T-helper 1 cell (primary cell): ENCODE data around the gene MMP15.

Source experiments
- DNase-seq, 5 donors: peaks; one replicate each; pipeline ENCODE4 v3.0.0-alpha.2; 2012 to 2020

MMP15 gene

DNA sequence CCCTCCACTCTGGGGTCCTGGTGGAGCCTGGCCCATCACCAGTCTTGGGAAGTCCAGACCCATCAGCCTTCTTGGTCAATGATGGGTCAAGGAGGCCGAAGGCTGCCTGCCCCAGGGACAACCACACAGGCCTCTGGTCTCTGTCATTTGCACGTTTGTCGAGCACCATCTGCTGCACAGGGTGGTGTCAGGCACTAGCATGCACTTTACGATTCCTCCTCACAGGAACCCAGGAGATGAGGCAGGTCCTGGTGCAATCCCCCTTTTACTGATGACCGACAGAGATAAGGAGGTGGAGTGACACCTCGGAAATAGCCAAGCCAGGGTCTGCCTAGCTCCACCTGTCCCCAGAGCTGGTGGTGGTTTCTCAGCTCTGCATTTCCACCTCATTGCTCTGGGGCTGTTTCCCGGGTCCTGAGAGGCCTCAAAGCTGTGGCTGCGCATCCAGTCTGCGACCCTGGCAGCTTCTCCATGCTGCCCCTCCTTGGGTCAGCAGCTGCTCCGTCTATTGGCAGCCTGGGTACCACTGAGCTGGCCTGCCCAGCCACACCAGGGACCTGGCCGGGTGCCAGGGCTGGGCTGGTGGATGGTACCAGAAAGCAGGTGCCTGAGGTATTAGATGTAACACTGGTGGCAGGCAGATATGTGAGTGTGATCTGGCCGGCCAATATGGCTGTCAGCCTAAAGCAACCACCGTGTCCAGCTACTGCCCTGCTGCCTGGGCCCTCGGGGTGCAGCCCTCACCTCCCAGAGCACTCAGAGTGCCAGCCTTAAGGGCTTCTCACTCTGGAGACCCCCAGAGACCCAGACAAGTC lies 10.0 kb downstream of the MMP15 start:
- DNase-seq: no peak

DNA sequence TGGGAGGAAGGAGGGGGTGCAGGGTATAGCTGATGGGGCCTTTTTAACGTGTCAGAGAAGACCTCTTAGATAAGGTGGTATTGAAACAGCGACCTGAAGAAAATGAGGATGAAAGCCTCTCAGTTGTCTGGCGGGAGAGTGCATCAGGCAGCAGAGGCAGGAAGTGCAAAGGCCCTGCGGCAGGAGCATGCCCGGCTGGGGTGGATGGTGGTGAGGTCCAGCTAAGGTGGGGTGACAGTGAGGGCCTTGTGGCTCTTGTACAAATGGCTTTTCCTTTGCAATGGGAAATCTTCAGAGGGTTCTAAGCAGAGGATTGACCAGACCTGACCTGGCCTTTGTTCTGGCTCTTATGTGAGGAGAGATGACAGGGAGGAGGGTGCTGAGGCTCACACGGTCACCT lies 11.4 kb downstream of the MMP15 start:
- DNase-seq: no peak

DNA sequence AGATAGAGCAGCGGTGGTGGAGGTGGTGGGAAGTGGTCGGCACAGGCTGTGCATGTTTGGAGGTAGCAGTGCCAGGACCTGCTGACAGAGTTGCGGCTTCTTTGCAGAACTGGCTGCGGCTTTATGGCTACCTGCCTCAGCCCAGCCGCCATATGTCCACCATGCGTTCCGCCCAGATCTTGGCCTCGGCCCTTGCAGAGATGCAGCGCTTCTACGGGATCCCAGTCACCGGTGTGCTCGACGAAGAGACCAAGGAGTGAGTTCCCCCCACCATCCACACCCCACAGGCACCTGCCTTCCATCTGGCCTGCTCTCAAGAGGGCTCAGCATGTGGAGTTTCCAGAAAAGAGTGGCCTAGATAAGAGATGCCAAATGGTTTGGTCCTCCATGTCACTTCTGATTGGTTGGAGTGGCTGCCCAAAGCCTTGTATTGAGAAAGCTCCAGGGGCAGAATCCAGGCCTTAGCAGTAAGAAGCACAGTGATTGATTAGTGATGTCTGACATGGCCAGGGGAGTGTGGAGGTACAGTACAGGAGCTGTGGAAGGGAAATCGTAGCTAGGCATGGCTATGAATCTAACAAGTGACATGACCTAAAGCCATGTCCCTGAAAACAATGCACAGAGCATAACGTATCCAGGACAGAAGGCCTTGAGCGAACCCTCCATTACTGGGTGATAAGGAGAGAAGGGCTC lies 12.0 kb downstream of the MMP15 start:
- DNase-seq: no peak

DNA sequence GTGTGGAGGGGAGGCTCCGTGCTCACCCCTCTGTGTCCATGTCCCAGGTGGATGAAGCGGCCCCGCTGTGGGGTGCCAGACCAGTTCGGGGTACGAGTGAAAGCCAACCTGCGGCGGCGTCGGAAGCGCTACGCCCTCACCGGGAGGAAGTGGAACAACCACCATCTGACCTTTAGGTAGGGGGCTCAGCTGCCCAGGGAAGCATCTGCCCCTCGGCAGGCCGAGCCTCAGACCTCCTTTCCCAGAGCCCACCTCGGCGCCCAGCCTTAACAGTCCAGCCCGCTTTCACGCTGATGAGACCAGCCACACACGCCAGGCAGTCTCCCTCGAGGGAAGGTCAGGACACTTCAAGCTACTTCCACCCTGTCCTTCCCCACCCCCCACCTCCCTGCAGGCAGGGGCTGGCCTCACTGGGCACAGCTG lies 12.7 kb downstream of the MMP15 start:
- no peak for DNase-seq

DNA sequence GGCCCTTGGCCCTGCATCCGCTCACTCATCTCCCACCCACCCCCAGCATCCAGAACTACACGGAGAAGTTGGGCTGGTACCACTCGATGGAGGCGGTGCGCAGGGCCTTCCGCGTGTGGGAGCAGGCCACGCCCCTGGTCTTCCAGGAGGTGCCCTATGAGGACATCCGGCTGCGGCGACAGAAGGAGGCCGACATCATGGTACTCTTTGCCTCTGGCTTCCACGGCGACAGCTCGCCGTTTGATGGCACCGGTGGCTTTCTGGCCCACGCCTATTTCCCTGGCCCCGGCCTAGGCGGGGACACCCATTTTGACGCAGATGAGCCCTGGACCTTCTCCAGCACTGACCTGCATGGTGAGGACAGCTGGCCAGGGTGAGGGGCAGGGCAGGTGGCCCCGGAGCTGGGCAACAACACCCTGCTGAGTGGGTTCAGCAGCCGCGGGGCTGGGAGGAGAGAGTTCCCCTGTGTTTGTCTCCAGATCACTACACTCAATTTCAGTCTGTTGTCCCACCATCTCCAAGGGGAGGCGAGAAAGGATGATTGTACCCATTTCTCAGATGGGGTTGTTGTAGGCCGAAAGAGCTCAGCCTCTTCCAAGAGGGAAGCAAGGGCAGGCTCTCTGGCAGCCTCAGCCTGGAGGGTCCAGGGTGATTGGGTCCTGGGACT lies 14.4 kb downstream of the MMP15 start:
- DNase-seq: no peak

DNA sequence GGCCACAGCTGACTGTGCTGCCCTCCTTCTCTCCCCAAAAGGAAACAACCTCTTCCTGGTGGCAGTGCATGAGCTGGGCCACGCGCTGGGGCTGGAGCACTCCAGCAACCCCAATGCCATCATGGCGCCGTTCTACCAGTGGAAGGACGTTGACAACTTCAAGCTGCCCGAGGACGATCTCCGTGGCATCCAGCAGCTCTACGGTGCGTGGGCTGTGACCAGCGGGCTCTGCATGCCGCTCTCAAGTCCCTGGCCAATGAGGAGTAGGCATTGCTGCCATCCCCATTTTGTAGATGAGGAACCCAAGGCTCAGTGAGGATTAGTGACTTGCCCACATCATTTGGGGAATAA lies 14.9 kb downstream of the MMP15 start:
- no peak for DNase-seq

DNA sequence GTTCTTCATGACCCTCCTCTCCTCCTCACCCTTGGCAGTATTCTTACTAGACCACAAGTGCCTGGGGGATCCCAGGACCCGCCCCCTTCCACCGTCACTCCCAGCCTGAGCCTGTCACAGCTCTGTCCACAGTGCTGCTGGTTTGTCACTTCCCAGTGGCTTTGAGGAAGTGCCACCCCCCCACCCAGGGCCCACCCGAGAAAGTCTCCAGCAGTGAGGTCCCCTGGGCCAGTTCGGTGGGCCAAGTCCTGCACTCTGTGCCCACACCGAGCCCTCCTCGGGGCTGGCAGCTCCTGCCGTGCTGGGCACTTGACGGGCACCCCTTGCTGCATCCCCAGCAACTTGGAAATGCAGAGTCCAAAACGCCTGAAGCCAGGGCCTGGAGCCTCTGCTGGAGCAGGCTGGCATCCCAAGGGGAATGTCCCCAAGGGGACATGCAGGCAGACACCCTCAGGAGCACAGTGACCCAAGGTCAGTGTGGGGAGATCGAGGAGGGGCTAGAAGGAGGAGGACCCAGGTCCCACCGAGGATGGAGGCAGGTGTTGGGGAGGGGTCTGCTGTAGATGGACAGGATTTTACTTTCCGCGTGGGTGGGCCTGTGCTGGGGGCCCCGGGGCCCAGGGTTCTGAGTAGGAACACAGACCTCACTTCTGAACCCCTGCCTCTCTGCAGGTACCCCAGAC lies 15.5 kb downstream of the MMP15 start:
- no peak for DNase-seq

DNA sequence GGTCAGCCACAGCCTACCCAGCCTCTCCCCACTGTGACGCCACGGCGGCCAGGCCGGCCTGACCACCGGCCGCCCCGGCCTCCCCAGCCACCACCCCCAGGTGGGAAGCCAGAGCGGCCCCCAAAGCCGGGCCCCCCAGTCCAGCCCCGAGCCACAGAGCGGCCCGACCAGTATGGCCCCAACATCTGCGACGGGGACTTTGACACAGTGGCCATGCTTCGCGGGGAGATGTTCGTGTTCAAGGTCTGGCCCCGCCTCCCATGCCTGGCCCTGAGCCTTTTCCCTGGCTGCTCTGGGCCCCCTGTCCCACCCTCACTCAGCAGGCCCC lies 16.0 kb downstream of the MMP15 start:
- DNase-seq: no peak

DNA sequence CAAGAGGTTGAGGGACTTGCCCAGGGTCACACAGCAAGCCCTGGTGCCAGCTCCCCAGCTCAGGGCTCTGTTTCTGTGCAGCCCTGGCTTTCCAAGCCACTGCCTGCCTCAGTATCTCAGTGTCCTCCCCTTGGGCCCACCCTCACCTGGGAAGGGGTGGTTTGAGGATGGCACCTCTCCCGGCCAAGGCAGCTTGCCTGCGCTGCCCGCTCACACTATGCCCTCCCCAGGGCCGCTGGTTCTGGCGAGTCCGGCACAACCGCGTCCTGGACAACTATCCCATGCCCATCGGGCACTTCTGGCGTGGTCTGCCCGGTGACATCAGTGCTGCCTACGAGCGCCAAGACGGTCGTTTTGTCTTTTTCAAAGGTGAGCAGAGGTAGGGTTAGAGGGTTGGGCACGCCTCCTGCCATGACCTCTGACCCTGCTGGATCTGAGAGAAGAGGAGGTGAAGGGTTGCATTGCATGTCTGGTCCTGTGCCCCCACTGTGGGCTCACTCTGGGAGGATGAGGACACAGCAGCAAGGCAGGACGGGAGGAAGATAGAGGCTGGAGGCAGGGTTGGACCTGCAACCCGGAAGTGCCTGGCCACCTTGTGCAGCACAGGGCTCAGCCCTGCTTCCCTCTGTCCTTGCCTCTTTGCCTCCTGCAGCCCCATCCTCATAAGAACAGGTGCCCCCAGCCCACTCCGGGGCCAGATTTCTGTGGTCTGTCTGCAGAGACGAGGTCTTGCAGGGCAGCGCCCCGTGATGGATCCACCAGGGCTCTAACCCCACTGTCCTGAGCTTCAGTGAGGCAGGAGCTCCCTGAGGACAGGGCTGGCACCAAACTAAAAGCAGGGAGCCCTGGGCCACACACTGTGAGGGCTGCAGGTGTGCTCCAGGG lies 16.7 kb downstream of the MMP15 start:
- DNase-seq: no peak

DNA sequence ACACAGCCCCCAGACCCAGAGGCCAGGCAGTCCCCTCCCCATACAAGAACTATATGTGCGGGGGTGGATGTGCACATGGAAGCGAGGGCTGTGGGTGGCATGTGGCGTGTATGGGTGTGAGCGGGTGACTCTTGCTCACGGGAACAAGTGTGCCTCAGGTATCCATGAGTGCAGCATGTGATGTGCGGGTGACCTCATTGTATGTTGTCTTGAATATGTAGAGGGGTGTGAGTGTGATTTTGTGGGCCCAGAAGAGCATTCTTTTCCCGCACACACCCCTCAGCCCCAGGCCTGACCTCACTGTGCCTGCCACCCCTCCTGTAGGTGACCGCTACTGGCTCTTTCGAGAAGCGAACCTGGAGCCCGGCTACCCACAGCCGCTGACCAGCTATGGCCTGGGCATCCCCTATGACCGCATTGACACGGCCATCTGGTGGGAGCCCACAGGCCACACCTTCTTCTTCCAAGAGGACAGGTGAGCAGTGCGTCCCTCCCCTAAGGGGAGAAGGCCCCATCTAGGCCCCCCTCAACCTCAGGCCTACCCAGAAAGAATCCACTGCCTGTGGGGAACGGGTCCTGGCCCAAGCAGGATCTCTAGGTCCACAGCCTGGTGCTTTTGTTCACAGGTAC lies 17.4 kb downstream of the MMP15 start:
- no peak for DNase-seq

DNA sequence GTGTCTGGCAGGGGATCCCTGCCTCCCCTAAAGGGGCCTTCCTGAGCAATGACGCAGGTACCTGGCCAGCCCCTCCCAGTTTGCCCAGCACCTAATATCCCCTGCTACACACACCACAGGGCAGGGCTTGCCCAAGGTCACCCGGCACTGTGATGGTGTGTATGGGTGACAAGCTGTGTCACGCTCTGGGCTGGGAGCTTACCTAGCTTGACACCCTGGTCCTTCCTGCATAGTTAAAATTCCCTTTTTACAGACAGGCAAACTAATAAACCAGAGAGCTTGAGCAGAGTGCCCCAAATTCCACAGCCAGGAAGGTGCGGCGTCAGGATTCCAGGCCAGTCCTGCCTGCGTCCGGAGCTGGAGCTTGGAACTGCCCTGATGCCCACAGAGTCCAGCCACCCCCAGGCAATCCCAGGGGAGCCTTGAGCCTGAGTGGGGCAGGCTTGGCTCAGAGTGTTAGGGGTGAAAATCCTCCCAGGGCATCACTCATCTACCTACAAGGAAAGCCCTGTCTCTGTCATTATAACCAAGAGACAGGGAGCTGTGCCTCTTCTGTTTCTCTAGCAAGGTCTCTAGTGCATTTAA lies 18.1 kb downstream of the MMP15 start:
- DNase-seq: no peak

DNA sequence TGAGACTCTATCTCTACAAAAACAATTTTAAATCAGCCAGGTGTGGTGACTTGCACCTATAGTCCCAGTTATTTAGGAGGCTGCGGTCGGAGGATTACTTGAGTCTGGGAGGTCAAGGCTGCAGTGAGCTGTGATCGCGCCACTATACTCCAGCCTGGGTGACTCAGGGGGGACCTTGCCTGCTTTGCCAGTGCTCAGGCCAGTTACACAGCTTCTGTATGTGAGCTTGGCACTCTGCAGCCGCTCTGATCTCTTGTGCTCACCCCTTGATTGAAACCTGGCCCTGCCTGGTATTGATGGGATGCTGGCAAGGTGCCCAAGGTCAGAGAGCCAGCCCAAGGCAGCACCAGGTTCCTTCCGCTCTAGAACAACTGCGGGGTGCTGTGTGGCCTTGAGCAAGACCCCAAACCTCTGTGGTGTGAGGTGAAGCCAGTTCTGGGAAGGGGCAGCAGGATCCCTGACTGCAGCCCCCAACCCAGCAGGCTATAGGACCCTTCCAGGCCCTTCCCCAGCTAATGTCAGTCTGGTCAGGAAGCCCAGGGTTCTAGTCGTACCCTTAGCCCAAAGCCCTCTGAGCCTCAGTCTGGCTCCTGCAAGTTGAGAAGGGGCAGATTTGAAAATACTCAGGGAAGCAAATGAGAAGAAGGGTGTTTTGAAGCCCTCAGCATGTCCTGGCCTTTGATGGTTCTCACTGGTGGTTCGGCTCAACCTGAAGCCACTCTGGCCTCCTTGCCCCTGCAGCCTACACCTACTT lies 18.9 kb downstream of the MMP15 start:
- DNase-seq: no peak

DNA sequence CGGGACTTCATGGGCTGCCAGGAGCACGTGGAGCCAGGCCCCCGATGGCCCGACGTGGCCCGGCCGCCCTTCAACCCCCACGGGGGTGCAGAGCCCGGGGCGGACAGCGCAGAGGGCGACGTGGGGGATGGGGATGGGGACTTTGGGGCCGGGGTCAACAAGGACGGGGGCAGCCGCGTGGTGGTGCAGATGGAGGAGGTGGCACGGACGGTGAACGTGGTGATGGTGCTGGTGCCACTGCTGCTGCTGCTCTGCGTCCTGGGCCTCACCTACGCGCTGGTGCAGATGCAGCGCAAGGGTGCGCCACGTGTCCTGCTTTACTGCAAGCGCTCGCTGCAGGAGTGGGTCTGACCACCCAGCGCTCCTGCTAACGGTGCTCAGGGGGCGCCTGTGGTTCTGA lies 19.5 kb downstream of the MMP15 start:
- no peak for DNase-seq

DNA sequence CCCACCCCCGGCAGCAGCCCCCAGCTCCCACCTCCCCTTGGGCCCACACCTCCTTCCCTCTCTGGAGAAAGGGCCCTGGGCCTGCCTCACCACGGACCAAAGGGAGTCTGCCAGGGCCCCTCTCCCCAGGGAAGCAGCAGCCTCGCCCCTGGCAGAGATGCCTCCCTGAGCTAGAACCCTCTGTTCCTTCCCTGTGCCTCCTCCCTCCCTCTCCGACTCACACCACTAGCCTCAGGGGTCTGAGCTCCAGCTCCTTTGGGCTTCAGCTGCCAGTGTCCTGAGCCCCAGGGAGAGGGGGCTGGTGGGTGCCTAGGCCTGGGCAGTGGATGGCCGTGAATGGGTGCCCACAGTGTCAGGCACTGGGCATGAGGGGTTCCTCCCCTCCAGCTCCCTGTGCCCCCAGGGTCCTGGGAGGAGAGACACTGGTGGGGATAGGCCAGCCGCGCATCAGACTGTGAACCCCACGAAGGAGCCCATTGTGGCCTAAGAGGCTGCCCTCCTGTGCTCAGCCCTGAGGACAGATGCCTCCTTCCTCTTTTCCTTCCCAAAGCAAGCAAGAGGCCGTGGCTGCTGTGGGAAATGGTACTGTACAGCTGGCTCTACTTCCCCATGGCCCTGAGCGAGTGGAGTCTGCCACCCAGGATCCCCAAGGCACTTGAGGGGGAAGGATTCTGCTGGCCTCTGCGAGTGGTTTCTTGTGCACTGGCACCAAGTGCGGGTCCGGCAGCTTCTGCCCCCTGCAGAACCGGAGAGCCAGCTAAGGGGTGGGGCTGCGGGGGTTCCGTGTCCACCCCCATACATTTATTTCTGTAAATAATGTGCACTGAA lies 20.7 kb downstream of the MMP15 start:
- DNase-seq: no peak

DNA sequence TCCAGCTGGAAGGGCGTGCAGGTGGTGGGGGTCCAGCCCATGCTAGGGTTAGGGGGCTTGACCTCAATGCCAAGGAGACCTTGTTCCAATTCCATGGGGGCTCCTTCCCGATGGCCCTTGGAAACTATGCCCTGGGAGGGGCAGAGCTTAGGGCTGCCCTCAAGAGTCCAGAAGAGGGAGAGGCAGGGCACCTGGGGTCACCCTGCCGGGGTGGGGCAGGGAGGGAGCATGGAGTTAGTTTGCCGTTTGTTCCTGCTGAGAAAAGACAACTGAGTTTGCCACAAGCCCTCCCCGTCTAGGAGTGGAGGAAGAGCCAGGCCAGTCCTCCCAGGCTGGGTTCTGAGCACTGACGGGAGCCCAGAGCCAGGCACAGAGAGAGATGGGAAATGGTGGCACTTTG lies 21.4 kb downstream of the MMP15 start:
- no peak for DNase-seq

DNA sequence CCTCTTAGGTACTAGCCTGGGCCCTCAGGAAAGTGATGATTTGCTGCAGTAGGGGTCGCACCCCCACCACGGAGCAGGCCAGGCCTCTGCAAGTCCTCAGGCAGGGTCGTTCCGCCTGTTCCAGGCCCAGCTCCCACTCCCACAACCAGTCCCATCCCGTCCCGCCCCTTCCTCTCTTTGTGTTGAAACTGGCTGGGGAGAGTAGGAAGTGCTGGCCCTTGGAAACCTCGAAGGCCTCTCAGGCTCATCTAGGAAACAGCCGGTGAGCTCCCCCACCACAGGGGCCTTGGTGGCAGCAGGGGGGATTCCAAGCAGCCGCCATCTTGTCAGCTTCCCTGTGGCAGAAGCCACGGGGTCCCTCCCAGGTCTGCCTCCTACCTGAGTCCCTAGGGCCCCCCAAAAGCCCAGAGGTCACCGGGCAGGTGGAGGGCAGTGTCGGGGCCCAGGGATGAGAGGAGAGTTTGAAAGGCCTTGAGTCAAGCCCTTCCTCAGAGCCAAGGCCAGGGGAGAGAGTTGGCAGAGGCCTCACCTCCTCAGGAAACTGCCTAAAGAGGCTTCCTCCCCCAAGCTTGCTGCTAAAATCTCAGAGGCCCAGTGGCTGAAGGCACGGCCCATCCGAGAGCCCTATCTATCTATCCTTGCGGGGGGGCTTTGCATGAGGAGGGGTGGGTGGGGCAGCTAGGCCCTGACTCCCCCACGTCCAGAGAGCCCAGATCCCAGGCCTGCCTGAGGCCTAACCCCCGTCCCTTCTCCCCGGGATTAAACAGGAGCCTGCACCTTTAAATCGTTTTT lies 22.2 kb downstream of the MMP15 start:
- DNase-seq: no peak

DNA sequence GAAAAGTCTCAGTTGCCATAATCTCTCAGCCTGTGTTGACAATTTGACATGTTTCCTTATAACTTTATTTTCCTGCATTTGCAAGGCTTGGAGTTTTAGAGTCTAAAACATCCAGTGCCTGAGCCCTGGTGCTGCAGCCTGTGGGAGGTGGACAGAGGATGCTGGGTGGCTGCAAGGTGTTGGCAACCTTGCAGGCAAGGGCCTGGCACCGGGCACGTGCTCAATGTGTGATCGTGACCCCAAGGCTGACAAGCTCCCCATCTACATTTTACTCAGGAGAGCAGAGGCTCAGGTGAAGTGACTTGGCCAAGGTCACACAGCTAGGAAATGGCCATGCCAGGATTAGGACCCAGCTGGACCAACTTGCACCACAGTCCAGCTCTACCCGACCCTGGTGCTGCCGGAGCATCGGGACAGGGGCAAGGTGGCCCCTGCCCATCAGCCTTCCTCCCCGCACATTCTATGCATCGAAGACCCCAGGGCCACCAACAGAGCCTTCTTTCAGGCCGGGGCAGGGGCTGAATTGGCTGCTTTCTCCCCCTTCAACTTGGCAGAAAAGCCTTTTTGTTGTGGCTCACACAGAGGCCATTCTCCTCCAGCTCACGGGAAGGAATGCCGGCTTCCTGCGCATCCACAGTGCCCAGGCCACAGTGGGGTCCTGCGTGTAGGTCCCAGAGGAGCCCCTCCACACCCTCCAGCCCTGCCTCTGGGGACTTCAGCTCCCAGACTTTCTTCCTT lies 23.1 kb downstream of the MMP15 start:
- DNase-seq: no peak
